Neural cell (in vitro differentiated cells): ENCODE results near the gene IREB2. TPM values are rescaled to one million over a fixed set of nuclear protein-coding genes. Genes with fewer than 3 reads are reported as not detected.

Source experiments
- H2AFZ ChIP-seq: fragments of 200-600, 300-800 bp; sonication (generic), shearing (Covaris generic); 2 replicates; pipeline ENCODE4 v1.6.0; 2014; ENCODE audit warnings: low read depth, mild to moderate bottlenecking, antibody characterized with exemption, low read length, moderate library complexity
- H3F3A ChIP-seq: fragments of 200-600 bp; shearing (Covaris generic); 2 replicates; pipeline ENCODE4 v1.6.1; 2016; ENCODE audit warnings: mild to moderate bottlenecking, moderate library complexity, mixed read lengths, antibody characterized with exemption, low read length; ENCODE audit not compliant: insufficient read depth, poor library complexity, severe bottlenecking
- H3K27ac ChIP-seq: fragments of 200-600, 300-800 bp; sonication (generic), shearing (Covaris generic); 2 replicates; pipeline ENCODE4 v1.5.1; 2014; ENCODE audit warnings: mild to moderate bottlenecking, low read length, moderate library complexity
- H3K27me3 ChIP-seq: fragments of 300-800, 200-600 bp; sonication (generic), shearing (Covaris generic); 2 replicates; pipeline ENCODE4 v1.6.0; 2014; ENCODE audit warnings: mild to moderate bottlenecking, low read depth, low read length, moderate library complexity; ENCODE audit not compliant: insufficient read depth
- H3K36me3 ChIP-seq: fragments of 300-800, 200-600 bp; sonication (generic), shearing (Covaris generic); 2 replicates; pipeline ENCODE4 v1.5.1; 2014; ENCODE audit warnings: mild to moderate bottlenecking, antibody characterized with exemption, low read length, moderate library complexity; ENCODE audit not compliant: insufficient read depth
- H3K4me2 ChIP-seq: fragments of 300-800, 200-600 bp; sonication (generic), shearing (Covaris generic); 2 replicates; pipeline ENCODE4 v1.6.0; 2014; ENCODE audit warnings: mild to moderate bottlenecking, low read length
- H3K4me3 ChIP-seq: fragments of 300-800, 200-600 bp; sonication (generic), shearing (Covaris generic); 2 replicates; pipeline ENCODE4 v1.5.1; 2014; ENCODE audit warnings: mild to moderate bottlenecking, low read length, moderate library complexity
- H3K79me2 ChIP-seq: fragments of 200-600 bp; shearing (Covaris generic); replicated peaks from 2 replicates; pipeline ENCODE4 v1.6.0; 2014; ENCODE audit warnings: mild to moderate bottlenecking, low read length, moderate library complexity; ENCODE audit not compliant: insufficient read depth
- H3K9ac ChIP-seq: fragments of 300-800, 200-600 bp; sonication (generic), shearing (Covaris generic); 2 replicates; pipeline ENCODE4 v1.6.1; 2016; ENCODE audit warnings: mild to moderate bottlenecking, low read length, mixed read lengths
- H3K9me2 ChIP-seq: fragments of 200-600 bp; shearing (Covaris generic); 2 replicates; pipeline ENCODE4 v1.6.1; 2016; ENCODE audit warnings: mild to moderate bottlenecking, low read length, mixed read lengths; ENCODE audit not compliant: insufficient read depth
- H3K9me3 ChIP-seq: fragments of 200-600, 300-800 bp; sonication (generic), shearing (Covaris generic); 2 replicates; pipeline ENCODE4 v1.6.1; 2016; ENCODE audit warnings: mild to moderate bottlenecking, mixed run types, low read length, moderate library complexity, mixed read lengths
- H4K20me1 ChIP-seq: fragments of 200-600 bp; shearing (Covaris generic); 2 replicates; pipeline ENCODE4 v1.6.1; 2016; ENCODE audit warnings: mild to moderate bottlenecking, mixed run types; ENCODE audit not compliant: insufficient read depth
- EP300 ChIP-seq: fragments of 450-650 bp; conservative IDR thresholded peaks from 2 replicates; pipeline ENCODE4 v1.6.1; 2014; ENCODE audit warnings: antibody characterized with exemption, mild to moderate bottlenecking, moderate library complexity; ENCODE audit not compliant: poor library complexity, severe bottlenecking
- EZH2 ChIP-seq: fragments of 200-600, 300-800 bp; shearing (Covaris generic), sonication (generic); IDR thresholded peaks from 2 replicates; pipeline ENCODE4 v1.6.1; 2014; ENCODE audit warnings: antibody characterized with exemption, low read length, borderline replicate concordance, mild to moderate bottlenecking; ENCODE audit not compliant: insufficient read depth, poor library complexity, severe bottlenecking
- MXI1 ChIP-seq: fragments of 450-650 bp; conservative IDR thresholded peaks from 2 replicates; pipeline ENCODE4 v1.6.1; 2014; ENCODE audit warnings: antibody characterized with exemption, mild to moderate bottlenecking; ENCODE audit not compliant: poor library complexity, severe bottlenecking
- POLR2AphosphoS5 ChIP-seq: IDR thresholded peaks from 2 replicates; pipeline ENCODE4 v1.6.1; 2012
- RAD21 ChIP-seq: fragments of 450-650 bp; conservative IDR thresholded peaks from 2 replicates; pipeline ENCODE4 v1.6.1; 2014; ENCODE audit warnings: antibody characterized with exemption, mild to moderate bottlenecking, moderate library complexity
- SMC3 ChIP-seq: fragments of 450-650 bp; conservative IDR thresholded peaks from 2 replicates; pipeline ENCODE4 v1.6.1; 2014; ENCODE audit warnings: antibody characterized with exemption, mild to moderate bottlenecking, moderate library complexity; ENCODE audit not compliant: poor library complexity
- TAF1 ChIP-seq: IDR thresholded peaks from 2 replicates; pipeline ENCODE4 v1.6.1; 2012; ENCODE audit warnings: low read depth
- polyA plus RNA-seq: library from polyadenylated mRNA; depleted of rRNA; stranded (reverse); fragments of >200 nt; gene quantifications from 2 replicates; pipeline ENCODE4 v1.2.3, GENCODE V29; 2014
- TF ChIP-seq, protein P1 (sequence below): IDR thresholded peaks from 2 replicates; pipeline ENCODE4 v1.6.1; 2012; ENCODE audit warnings: borderline replicate concordance
- TF ChIP-seq, protein P2 (sequence below): fragments of 450-650 bp; IDR thresholded peaks from 2 replicates; pipeline ENCODE4 v1.5.1; 2014; ENCODE audit warnings: antibody characterized with exemption, mild to moderate bottlenecking, moderate library complexity; ENCODE audit not compliant: poor library complexity, severe bottlenecking

The IREB2 gene
- polyA plus RNA-seq, 1 donor from 2014 or later: 45.5 TPM

DNA sequence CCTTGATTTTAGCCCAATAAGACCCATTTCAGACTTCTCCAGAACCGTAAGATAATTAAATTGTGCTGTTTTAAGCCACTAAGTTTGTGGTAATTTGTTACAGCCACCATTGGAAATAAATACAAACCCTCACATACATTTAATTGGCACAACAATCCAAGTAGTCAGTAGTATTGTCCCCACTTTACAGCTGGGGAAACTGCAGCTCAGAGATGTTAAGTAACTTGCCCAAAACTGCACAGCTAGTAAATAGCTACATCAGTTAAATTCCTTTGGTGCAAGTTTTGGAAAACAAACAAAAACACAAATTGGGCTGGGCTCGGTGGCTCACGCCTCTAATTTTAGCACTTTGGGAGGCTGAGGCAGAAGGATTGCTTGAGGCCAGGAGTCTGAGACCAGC lies 13.3 kb upstream of the IREB2 start:
- Histone ChIP-seq H3K27ac (no peak overlapping the region), H3F3A (no peaks in the 10 kb centered on the region), H3K27me3 (peaks cover 2% of the 10 kb centered on the region), H3K4me2 (no peak overlapping the region), H3K79me2 (no peaks in the 10 kb centered on the region), H3K9ac (no peak overlapping the region), H2AFZ (no peak overlapping the region), H3K9me2 (no peaks in the 10 kb centered on the region), H4K20me1 (no peaks in the 10 kb centered on the region), H3K4me3 (no peak overlapping the region), H3K9me3 (no peaks in the 10 kb centered on the region), H3K36me3 (no peaks in the 10 kb centered on the region)
- TF ChIP-seq, protein P1, sequence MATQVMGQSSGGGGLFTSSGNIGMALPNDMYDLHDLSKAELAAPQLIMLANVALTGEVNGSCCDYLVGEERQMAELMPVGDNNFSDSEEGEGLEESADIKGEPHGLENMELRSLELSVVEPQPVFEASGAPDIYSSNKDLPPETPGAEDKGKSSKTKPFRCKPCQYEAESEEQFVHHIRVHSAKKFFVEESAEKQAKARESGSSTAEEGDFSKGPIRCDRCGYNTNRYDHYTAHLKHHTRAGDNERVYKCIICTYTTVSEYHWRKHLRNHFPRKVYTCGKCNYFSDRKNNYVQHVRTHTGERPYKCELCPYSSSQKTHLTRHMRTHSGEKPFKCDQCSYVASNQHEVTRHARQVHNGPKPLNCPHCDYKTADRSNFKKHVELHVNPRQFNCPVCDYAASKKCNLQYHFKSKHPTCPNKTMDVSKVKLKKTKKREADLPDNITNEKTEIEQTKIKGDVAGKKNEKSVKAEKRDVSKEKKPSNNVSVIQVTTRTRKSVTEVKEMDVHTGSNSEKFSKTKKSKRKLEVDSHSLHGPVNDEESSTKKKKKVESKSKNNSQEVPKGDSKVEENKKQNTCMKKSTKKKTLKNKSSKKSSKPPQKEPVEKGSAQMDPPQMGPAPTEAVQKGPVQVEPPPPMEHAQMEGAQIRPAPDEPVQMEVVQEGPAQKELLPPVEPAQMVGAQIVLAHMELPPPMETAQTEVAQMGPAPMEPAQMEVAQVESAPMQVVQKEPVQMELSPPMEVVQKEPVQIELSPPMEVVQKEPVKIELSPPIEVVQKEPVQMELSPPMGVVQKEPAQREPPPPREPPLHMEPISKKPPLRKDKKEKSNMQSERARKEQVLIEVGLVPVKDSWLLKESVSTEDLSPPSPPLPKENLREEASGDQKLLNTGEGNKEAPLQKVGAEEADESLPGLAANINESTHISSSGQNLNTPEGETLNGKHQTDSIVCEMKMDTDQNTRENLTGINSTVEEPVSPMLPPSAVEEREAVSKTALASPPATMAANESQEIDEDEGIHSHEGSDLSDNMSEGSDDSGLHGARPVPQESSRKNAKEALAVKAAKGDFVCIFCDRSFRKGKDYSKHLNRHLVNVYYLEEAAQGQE: no peak
- TF ChIP-seq EP300 (no peak), SMC3 (no peak), RAD21 (no peak), MXI1 (no peak), TAF1 (no peak), EZH2 (no peak), POLR2AphosphoS5 (no peak)
- TF ChIP-seq, protein P2, sequence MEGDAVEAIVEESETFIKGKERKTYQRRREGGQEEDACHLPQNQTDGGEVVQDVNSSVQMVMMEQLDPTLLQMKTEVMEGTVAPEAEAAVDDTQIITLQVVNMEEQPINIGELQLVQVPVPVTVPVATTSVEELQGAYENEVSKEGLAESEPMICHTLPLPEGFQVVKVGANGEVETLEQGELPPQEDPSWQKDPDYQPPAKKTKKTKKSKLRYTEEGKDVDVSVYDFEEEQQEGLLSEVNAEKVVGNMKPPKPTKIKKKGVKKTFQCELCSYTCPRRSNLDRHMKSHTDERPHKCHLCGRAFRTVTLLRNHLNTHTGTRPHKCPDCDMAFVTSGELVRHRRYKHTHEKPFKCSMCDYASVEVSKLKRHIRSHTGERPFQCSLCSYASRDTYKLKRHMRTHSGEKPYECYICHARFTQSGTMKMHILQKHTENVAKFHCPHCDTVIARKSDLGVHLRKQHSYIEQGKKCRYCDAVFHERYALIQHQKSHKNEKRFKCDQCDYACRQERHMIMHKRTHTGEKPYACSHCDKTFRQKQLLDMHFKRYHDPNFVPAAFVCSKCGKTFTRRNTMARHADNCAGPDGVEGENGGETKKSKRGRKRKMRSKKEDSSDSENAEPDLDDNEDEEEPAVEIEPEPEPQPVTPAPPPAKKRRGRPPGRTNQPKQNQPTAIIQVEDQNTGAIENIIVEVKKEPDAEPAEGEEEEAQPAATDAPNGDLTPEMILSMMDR: no peak

DNA sequence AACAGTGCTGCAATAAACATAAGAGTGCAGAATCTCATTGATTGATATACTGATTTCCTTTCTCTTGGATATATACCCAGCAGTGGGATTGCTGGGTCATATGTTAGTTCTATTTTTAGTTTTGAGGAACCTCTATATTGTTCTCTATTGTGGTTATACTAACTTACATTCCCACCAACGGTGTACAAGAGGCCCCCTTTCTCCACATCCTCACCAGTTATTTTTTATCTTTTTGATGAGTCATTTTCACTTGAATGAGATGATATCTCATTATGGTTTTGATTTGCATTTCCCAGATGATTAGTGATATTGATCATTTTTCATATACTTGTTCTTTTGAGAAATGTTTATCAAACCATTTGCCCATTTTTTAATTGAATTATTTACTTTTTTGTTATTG lies 12.4 kb upstream of the IREB2 start:
- no peaks in the 10 kb centered on the region for H3K79me2 ChIP-seq
- TF ChIP-seq EZH2 (no peak), POLR2AphosphoS5 (no peak), EP300 (no peak), SMC3 (no peak), MXI1 (no peak), RAD21 (no peak), TAF1 (no peak)
- TF ChIP-seq, protein P1: no peak
- TF ChIP-seq, protein P2: no peak
- peaks cover 2% of the 10 kb centered on the region for H3K27me3 ChIP-seq
- H4K20me1 ChIP-seq: no peaks in the 10 kb centered on the region
- H3K9ac ChIP-seq: no peak overlapping the region
- H3K4me3 ChIP-seq: no peak overlapping the region
- no peak overlapping the region for H2AFZ ChIP-seq
- H3K27ac ChIP-seq: no peak overlapping the region
- no peaks in the 10 kb centered on the region for H3K9me3 ChIP-seq
- no peaks in the 10 kb centered on the region for H3K36me3 ChIP-seq
- H3K9me2 ChIP-seq: no peaks in the 10 kb centered on the region
- H3F3A ChIP-seq: no peaks in the 10 kb centered on the region
- no peak overlapping the region for H3K4me2 ChIP-seq
